Ishikawa (cell line): ENCODE measurements around the gene GPR18.

ENCODE experiments used
- CEBPB ChIP-seq: IDR thresholded peaks from 2 replicates; pipeline ENCODE4 v1.6.1; 2012
- CREB1 ChIP-seq: IDR thresholded peaks from 2 replicates; pipeline ENCODE4 v1.6.1; 2012; ENCODE audit warnings: low read depth
- EGR1 ChIP-seq: IDR thresholded peaks from 2 replicates; pipeline ENCODE4 v1.6.1; 2012
- EP300 ChIP-seq: IDR thresholded peaks from 2 replicates; pipeline ENCODE4 v1.6.1; 2012; ENCODE audit warnings: borderline replicate concordance
- FOXM1 ChIP-seq: IDR thresholded peaks from 2 replicates; pipeline ENCODE4 v1.6.1; 2012; ENCODE audit warnings: low read depth, borderline replicate concordance
- MAX ChIP-seq: IDR thresholded peaks from 2 replicates; pipeline ENCODE4 v1.6.1; 2012
- NFIC ChIP-seq: IDR thresholded peaks from 2 replicates; pipeline ENCODE4 v1.6.1; 2012
- RAD21 ChIP-seq: IDR thresholded peaks from 2 replicates; pipeline ENCODE4 v1.6.1; 2012; ENCODE audit warnings: low read depth
- TAF1 ChIP-seq: IDR thresholded peaks from 2 replicates; pipeline ENCODE4 v1.6.1; 2012; ENCODE audit warnings: low read depth, mild to moderate bottlenecking
- TCF12 ChIP-seq: IDR thresholded peaks from 2 replicates; pipeline ENCODE4 v1.6.1; 2012; ENCODE audit warnings: low read depth
- TEAD4 ChIP-seq: IDR thresholded peaks from 2 replicates; pipeline ENCODE4 v1.6.1; 2012
- YY1 ChIP-seq: IDR thresholded peaks from 2 replicates; pipeline ENCODE4 v1.6.1; 2012; ENCODE audit warnings: low read depth
- ZBTB7A ChIP-seq: IDR thresholded peaks from 2 replicates; pipeline ENCODE4 v1.6.1; 2012; ENCODE audit warnings: low read depth
- TF ChIP-seq, protein P1 (sequence below): IDR thresholded peaks from 2 replicates; pipeline ENCODE4 v1.6.1; 2012; ENCODE audit warnings: low read depth, mild to moderate bottlenecking
- TF ChIP-seq, protein P2 (sequence below): IDR thresholded peaks from 2 replicates; pipeline ENCODE4 v1.6.1; 2012

The GPR18 gene

DNA sequence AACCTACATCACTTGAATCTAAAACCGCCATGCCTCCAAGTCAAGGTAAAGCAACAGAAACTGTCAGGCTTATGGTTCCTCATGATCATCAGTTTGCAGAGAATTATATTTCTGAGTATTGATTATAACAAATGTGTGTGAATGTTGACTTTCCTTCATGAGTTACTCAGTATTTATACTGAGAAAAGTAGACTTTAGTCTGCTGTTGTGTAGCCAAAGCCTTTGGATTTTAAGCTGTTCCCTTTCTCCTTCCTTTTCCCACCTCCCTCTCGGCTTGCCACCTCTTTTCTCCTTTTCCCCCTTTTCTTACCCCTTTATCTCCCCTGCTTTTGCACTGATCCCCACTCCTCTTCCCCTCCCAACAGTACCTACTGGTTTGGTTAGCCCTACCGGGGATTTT lies 20.7 kb upstream of the GPR18 start:
- no peak for TF ChIP-seq EP300
- no peak for TF ChIP-seq CEBPB
- TF ChIP-seq RAD21, result no peak

DNA sequence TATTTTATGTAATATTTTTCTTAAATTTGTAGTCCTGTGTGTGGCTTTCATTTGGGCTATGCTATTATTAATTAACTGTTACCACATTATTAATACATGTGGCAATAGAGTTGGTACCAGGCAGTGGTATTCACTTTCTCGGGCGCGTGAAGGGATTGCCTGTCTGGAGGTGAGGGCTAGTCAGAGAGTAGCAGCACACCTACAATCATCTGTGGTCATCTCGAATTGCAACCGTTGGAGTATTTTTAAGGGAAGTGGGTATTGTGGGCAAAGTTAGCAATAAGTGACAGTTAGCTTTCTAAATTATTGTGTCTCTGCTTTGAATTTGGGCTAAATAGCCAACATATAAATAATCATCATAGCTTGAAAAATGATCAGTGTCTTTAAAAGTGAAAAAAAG lies 20.0 kb upstream of the GPR18 start:
- no peak for TF ChIP-seq CEBPB
- TF ChIP-seq TEAD4, result no peak
- TF ChIP-seq RAD21, result no peak
- no peak for TF ChIP-seq TAF1
- no peak for TF ChIP-seq MAX
- no peak for TF ChIP-seq EGR1
- TF ChIP-seq, protein P1, sequence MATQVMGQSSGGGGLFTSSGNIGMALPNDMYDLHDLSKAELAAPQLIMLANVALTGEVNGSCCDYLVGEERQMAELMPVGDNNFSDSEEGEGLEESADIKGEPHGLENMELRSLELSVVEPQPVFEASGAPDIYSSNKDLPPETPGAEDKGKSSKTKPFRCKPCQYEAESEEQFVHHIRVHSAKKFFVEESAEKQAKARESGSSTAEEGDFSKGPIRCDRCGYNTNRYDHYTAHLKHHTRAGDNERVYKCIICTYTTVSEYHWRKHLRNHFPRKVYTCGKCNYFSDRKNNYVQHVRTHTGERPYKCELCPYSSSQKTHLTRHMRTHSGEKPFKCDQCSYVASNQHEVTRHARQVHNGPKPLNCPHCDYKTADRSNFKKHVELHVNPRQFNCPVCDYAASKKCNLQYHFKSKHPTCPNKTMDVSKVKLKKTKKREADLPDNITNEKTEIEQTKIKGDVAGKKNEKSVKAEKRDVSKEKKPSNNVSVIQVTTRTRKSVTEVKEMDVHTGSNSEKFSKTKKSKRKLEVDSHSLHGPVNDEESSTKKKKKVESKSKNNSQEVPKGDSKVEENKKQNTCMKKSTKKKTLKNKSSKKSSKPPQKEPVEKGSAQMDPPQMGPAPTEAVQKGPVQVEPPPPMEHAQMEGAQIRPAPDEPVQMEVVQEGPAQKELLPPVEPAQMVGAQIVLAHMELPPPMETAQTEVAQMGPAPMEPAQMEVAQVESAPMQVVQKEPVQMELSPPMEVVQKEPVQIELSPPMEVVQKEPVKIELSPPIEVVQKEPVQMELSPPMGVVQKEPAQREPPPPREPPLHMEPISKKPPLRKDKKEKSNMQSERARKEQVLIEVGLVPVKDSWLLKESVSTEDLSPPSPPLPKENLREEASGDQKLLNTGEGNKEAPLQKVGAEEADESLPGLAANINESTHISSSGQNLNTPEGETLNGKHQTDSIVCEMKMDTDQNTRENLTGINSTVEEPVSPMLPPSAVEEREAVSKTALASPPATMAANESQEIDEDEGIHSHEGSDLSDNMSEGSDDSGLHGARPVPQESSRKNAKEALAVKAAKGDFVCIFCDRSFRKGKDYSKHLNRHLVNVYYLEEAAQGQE, result no peak
- no peak for TF ChIP-seq NFIC
- TF ChIP-seq TCF12, result no peak
- no peak for TF ChIP-seq ZBTB7A
- TF ChIP-seq EP300, result no peak
- no peak for TF ChIP-seq YY1
- TF ChIP-seq FOXM1, result no peak
- TF ChIP-seq, protein P2, sequence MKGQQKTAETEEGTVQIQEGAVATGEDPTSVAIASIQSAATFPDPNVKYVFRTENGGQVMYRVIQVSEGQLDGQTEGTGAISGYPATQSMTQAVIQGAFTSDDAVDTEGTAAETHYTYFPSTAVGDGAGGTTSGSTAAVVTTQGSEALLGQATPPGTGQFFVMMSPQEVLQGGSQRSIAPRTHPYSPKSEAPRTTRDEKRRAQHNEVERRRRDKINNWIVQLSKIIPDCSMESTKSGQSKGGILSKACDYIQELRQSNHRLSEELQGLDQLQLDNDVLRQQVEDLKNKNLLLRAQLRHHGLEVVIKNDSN, result no peak
- TF ChIP-seq CREB1, result no peak

- TF ChIP-seq NFIC, result no peak
- TF ChIP-seq TEAD4, result no peak
- no peak for TF ChIP-seq EGR1
- TF ChIP-seq FOXM1, result no peak
- TF ChIP-seq, protein P2, result no peak
- TF ChIP-seq, protein P1, result no peak
- no peak for TF ChIP-seq TCF12
- TF ChIP-seq RAD21, result no peak
- no peak for TF ChIP-seq EP300
- no peak for TF ChIP-seq TAF1
- TF ChIP-seq YY1, result no peak
- no peak for TF ChIP-seq MAX
- TF ChIP-seq ZBTB7A, result no peak
- TF ChIP-seq CREB1, result no peak
These were observed 19.4 kb upstream of the GPR18 start for GRCh38 chr13:99277629-99278028.

DNA sequence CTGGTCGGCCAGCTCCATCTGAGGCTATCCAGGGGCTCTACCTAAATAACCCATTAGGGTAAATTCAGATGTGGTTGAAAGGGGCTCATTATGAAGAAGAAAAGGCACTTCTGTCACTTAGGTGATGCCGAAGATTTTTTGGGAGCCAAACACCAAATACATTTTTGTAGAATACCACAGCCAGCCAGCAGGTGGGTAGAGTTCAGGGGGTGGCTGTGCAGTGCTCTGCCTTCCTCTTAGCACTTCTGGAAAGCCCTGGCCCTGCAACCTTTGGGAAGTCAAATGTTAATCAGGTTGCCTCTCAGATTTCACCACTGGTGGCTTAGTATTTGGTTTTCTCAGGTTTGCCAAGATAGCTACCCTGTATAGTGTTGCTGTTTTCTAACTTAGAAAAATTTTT lies 18.5 kb upstream of the GPR18 start:
- TF ChIP-seq EGR1, result no peak
- TF ChIP-seq, protein P2, result no peak
- TF ChIP-seq NFIC, result no peak
- no peak for TF ChIP-seq ZBTB7A
- no peak for TF ChIP-seq FOXM1
- no peak for TF ChIP-seq CEBPB
- TF ChIP-seq TCF12, result no peak
- TF ChIP-seq EP300, result no peak
- TF ChIP-seq, protein P1, result no peak
- TF ChIP-seq RAD21, result no peak
- TF ChIP-seq TAF1, result no peak
- TF ChIP-seq MAX, result no peak
- TF ChIP-seq CREB1, result no peak
- TF ChIP-seq YY1, result no peak
- no peak for TF ChIP-seq TEAD4
